ENCODE data around the gene BPIFB2. TPM values are rescaled to one million over a fixed set of nuclear protein-coding genes. Genes with fewer than 3 reads are reported as not detected.

The BPIFB2 gene
- total RNA-seq, 3 donors from 2014 or later (not counting 1 experiment from before 2014, with no cell fraction given), result not detected

DNA sequence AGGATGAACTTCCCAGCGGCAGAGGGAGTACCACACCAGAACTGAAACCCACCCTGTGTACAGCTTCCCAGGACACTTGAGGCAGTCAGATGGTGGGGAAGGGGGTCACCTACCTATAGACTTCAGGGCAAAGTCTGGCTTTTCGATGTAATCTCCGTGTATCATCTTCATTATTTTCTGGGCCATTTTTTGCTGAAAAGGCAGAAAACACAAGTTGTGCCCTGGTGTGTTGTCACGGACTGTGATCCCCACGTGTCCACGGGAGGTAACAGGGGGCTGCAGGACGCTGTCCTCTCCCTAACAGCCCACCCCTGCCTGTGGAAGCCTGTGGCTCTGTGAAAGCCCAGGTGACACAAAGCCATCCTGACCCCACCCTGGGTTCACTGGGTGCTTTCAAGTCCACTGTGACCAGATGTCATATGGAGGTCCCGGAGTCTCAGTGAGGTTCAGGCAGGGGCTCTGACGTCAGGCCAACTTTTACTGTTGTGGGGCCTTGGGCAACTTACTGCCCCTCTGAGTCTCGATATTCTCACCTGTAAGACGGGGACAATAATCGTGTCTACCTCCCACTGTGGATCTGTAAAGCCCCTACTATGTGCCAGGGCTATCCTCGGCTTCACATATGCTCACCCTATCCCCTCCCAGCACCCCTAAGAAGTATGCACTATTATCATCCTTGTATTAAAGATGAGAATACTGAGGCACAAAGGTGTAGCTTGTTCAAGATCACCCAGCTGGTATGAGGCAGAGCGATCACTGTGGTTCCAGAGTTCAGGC lies 17.8 kb upstream of the BPIFB2 start:
- 92% methylated on average over 14 of the region's 14 CpGs for WGBS (ENCODE audit: insufficient coverage)
- peaks cover 0 to 5% of the 10 kb centered on the region in 2 donors for H3K4me1 Mint-ChIP-seq
- TF ChIP-seq, protein P1, sequence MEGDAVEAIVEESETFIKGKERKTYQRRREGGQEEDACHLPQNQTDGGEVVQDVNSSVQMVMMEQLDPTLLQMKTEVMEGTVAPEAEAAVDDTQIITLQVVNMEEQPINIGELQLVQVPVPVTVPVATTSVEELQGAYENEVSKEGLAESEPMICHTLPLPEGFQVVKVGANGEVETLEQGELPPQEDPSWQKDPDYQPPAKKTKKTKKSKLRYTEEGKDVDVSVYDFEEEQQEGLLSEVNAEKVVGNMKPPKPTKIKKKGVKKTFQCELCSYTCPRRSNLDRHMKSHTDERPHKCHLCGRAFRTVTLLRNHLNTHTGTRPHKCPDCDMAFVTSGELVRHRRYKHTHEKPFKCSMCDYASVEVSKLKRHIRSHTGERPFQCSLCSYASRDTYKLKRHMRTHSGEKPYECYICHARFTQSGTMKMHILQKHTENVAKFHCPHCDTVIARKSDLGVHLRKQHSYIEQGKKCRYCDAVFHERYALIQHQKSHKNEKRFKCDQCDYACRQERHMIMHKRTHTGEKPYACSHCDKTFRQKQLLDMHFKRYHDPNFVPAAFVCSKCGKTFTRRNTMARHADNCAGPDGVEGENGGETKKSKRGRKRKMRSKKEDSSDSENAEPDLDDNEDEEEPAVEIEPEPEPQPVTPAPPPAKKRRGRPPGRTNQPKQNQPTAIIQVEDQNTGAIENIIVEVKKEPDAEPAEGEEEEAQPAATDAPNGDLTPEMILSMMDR (IDR thresholded peaks at IDR 0.05), result no peak
- ATAC-seq (no peak), DNase-seq (no peak)
- H3K9me3 Mint-ChIP-seq, result no peaks in the 10 kb centered on the region
- H3K36me3 ChIP-seq (ENCODE audit: control insufficient read depth, insufficient read depth, low read length), result no peaks in the 10 kb centered on the region
- H3K27ac Mint-ChIP-seq, result no peak overlapping the region
- H3K27ac ChIP-seq (ENCODE audit: low read length), result no peak overlapping the region
- no peaks in the 10 kb centered on the region for H3K9me3 ChIP-seq (ENCODE audit: control insufficient read depth, insufficient read depth, low read length)
- no peaks in the 10 kb centered on the region for H3K4me1 ChIP-seq (ENCODE audit: control insufficient read depth, insufficient read depth, low read length)
- intact Hi-C loops (cut with micrococcal nuclease), result no loop called here
- H3K36me3 Mint-ChIP-seq, result no peaks in the 10 kb centered on the region
- H3K4me3 ChIP-seq (ENCODE audit: low read length), result no peak overlapping the region
- H3K27me3 Mint-ChIP-seq (ENCODE audit: low read depth in 2 of 2), result peaks cover 0 to 2% of the 10 kb centered on the region in 2 donors
- H3K4me3 Mint-ChIP-seq, result no peak overlapping the region
- no peaks in the 10 kb centered on the region for H3K27me3 ChIP-seq (ENCODE audit: control insufficient read depth, insufficient read depth, low read length)

DNA sequence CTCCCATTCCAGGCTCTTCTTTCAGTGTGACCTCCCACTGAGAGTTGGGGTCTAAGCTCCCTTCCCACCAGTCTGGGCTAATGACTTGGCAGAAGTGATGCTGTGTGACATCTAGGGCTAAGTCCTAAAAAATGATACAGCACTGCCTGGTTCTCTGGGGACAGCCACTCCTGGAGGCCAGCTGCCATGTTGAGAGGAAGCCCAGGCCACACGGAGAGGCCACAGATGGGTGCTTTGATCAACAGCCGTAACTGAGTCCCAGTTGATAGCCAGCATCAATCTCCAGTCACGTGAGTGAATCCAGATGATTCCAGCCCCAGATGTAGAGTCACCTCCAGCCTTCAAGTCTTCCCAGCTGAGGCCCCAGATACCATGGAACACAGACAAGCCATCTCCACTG lies 17.1 kb upstream of the BPIFB2 start:
- Histone ChIP-seq H3K36me3 (ENCODE audit: control insufficient read depth, insufficient read depth, low read length) (no peaks in the 10 kb centered on the region), H3K4me3 (ENCODE audit: low read length) (no peak overlapping the region), H3K4me1 (ENCODE audit: control insufficient read depth, insufficient read depth, low read length) (no peaks in the 10 kb centered on the region), H3K27me3 (ENCODE audit: control insufficient read depth, insufficient read depth, low read length) (no peaks in the 10 kb centered on the region), H3K27ac (ENCODE audit: low read length) (no peak overlapping the region), H3K9me3 (ENCODE audit: control insufficient read depth, insufficient read depth, low read length) (peaks cover 2% of the 10 kb centered on the region)
- intact Hi-C loops (cut with micrococcal nuclease), result no loop called here
- Mint-ChIP-seq H3K9me3 (no peaks in the 10 kb centered on the region), H3K36me3 (no peaks in the 10 kb centered on the region), H3K27me3 (ENCODE audit: low read depth in 2 of 2) (peaks cover 0 to 2% of the 10 kb centered on the region in 2 donors), H3K4me3 (no peak overlapping the region), H3K27ac (no peak overlapping the region), H3K4me1 (peaks cover 0 to 5% of the 10 kb centered on the region in 2 donors)
- WGBS (ENCODE audit: insufficient coverage), result 79% methylated on average over 3 of the region's 3 CpGs
- TF ChIP-seq, protein P1 (IDR thresholded peaks at IDR 0.05), result no peak
- ATAC-seq (no peak), DNase-seq (no peak)

DNA sequence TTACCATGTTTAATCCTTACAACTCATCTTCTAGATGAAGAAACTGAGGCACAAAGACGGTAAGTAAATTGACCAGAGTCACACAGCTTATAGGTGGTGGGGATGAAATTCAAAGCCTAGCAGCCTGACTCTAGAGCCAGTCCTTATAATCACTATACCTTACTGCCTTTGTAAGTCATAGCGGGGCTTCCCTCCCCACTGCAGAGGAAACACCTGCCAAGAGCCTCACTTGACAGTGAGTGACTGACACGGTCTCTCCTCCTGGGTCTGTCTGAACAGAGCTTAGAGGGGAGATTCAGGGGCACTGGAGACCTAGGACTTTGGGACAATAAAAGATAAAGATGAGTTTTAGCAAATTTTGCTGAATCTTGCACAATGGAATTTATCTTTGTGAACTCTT lies 16.1 kb upstream of the BPIFB2 start:
- Histone ChIP-seq H3K9me3 (ENCODE audit: control insufficient read depth, insufficient read depth, low read length) (peaks cover 3% of the 10 kb centered on the region), H3K4me3 (ENCODE audit: low read length) (no peak overlapping the region), H3K36me3 (ENCODE audit: control insufficient read depth, insufficient read depth, low read length) (no peaks in the 10 kb centered on the region), H3K4me1 (ENCODE audit: control insufficient read depth, insufficient read depth, low read length) (no peaks in the 10 kb centered on the region), H3K27ac (ENCODE audit: low read length) (no peak overlapping the region), H3K27me3 (ENCODE audit: control insufficient read depth, insufficient read depth, low read length) (no peaks in the 10 kb centered on the region)
- DNase-seq (peak in 1 of 2 donors; percentile 47), ATAC-seq (no peak)
- no peaks in the 10 kb centered on the region for H3K9me3 Mint-ChIP-seq
- H3K4me3 Mint-ChIP-seq, result no peak overlapping the region
- intact Hi-C loops (cut with micrococcal nuclease), result no loop called here
- H3K4me1 Mint-ChIP-seq, result peaks cover 0 to 5% of the 10 kb centered on the region in 2 donors
- H3K36me3 Mint-ChIP-seq, result no peaks in the 10 kb centered on the region
- H3K27ac Mint-ChIP-seq, result no peak overlapping the region
- TF ChIP-seq, protein P1 (IDR thresholded peaks at IDR 0.05), result no peak
- 47% methylated on average over 2 of the region's 3 CpGs for WGBS (ENCODE audit: insufficient coverage)
- peaks cover 0 to 2% of the 10 kb centered on the region in 2 donors for H3K27me3 Mint-ChIP-seq (ENCODE audit: low read depth in 2 of 2)

All from natural killer cell (primary cell).